ENCODE measurements around the gene GGA1. TPM values are rescaled to one million over a fixed set of nuclear protein-coding genes. Genes with fewer than 3 reads are reported as not detected.

Gene GGA1
- total and polyA plus RNA-seq, 2 donors (not counting 1 experiment from before 2014, with no cell fraction given) = 137 to 154 TPM

DNA sequence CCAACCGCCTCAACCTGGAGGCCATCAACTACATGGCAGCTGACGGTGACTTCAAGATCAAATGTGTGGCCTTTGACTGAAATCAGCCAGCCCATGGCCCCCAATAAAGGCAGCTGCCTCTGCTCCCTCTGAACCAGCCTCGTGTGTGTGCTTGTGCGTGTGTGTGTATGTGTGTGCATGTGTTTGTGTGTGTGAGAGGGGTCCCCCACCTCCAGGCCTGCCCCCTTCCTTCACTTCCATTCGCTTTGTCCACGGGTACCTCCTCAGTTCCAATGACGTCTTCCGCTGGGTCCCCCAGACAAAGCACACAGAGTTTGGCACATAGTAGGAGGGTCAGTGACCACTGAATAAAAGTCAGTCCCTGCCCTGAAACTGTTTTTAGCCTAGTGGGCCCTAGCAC, 71.0 kb downstream of the GGA1 start:
- Histone ChIP-seq H3K36me3 (replicated peaks in 1 of 2; ENCODE audit: control extremely low read depth in 1 of 2, control insufficient read depth in 1 of 2, extremely low read depth in 1 of 2, insufficient read depth in 2 of 2, low read length in 1 of 2) (no peaks in the 10 kb centered on the region), H3K27me3 (replicated peaks in 1 of 4; ENCODE audit: control extremely low read depth in 1 of 4, control insufficient read depth in 3 of 4, insufficient read depth in 4 of 4, low read length in 3 of 4) (no peaks in the 10 kb centered on the region), H2AFZ (ENCODE audit: insufficient read depth, low read depth, low read length, poor library complexity, severe bottlenecking) (no peak overlapping the region), H3K4me2 (replicated peaks; ENCODE audit: low read depth, low read length, poor library complexity, severe bottlenecking) (no peak overlapping the region), H3K4me1 (ENCODE audit: control insufficient read depth in 2 of 2, insufficient read depth in 2 of 2, low read length in 2 of 2) (peaks cover 21 to 42% of the 10 kb centered on the region in 2 donors), H3K9me3 (ENCODE audit: control extremely low read depth in 1 of 3, control insufficient read depth in 2 of 3, insufficient read depth in 1 of 3, low read length in 2 of 3) (no peaks in the 10 kb centered on the region), H3K9ac (ENCODE audit: low read length) (no peak overlapping the region), H4K20me1 (ENCODE audit: control insufficient read depth, insufficient read depth, low read length, poor library complexity, severe bottlenecking) (no peaks in the 10 kb centered on the region), H3K79me2 (ENCODE audit: control insufficient read depth, insufficient read depth, low read length) (peaks cover 25% of the 10 kb centered on the region), H3K4me3 (ENCODE audit: control extremely low read depth in 1 of 5, extremely low read depth in 1 of 5, insufficient read depth in 1 of 5, low read depth in 2 of 5, low read length in 4 of 5) (no peak overlapping the region), H3K27ac (ENCODE audit: low read length in 2 of 2) (no peak overlapping the region)
- intact Hi-C loops (cut with micrococcal nuclease) = no loop called here
- WGBS (ENCODE audit: insufficient coverage) = 91% methylated on average over 4 of the region's 8 CpGs
- Mint-ChIP-seq H3K27ac (peak overlapping the region; percentile 27), H3K9me3 (ENCODE audit: insufficient read depth) (no peaks in the 10 kb centered on the region), H3K27me3 (no peaks in the 10 kb centered on the region), H3K4me1 (peaks cover 34% of the 10 kb centered on the region), H3K4me3 (peak overlapping the region; percentile 52)
- CTCF ChIA-PET = interaction anchor here (1.4 to 23.0 kb wide), 6 partner anchors 9 to 72 kb away, joined by 4 to 501 read pairs (median 126); partner anchors contain the start of genes GGA1, LGALS1, PDXP and SH3BP1
- TF ChIP-seq, protein P1, sequence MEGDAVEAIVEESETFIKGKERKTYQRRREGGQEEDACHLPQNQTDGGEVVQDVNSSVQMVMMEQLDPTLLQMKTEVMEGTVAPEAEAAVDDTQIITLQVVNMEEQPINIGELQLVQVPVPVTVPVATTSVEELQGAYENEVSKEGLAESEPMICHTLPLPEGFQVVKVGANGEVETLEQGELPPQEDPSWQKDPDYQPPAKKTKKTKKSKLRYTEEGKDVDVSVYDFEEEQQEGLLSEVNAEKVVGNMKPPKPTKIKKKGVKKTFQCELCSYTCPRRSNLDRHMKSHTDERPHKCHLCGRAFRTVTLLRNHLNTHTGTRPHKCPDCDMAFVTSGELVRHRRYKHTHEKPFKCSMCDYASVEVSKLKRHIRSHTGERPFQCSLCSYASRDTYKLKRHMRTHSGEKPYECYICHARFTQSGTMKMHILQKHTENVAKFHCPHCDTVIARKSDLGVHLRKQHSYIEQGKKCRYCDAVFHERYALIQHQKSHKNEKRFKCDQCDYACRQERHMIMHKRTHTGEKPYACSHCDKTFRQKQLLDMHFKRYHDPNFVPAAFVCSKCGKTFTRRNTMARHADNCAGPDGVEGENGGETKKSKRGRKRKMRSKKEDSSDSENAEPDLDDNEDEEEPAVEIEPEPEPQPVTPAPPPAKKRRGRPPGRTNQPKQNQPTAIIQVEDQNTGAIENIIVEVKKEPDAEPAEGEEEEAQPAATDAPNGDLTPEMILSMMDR (IDR thresholded peaks at IDR 0.05) = no peak
- TF ChIP-seq EZH2 (IDR thresholded peaks at IDR 0.05; ENCODE audit: borderline replicate concordance, insufficient read depth, low read depth, low read length, poor library complexity, severe bottlenecking) = no peak
- ATAC-seq (ENCODE audit: low read depth) (no peak), DNase-seq (no peak)
- POLR2A ChIA-PET = interaction anchor here (0.8 to 1.1 kb wide), 3 partner anchors 19 to 502 kb away, joined by 3 to 5 read pairs (median 4); partner anchors contain the start of gene PDXP

DNA sequence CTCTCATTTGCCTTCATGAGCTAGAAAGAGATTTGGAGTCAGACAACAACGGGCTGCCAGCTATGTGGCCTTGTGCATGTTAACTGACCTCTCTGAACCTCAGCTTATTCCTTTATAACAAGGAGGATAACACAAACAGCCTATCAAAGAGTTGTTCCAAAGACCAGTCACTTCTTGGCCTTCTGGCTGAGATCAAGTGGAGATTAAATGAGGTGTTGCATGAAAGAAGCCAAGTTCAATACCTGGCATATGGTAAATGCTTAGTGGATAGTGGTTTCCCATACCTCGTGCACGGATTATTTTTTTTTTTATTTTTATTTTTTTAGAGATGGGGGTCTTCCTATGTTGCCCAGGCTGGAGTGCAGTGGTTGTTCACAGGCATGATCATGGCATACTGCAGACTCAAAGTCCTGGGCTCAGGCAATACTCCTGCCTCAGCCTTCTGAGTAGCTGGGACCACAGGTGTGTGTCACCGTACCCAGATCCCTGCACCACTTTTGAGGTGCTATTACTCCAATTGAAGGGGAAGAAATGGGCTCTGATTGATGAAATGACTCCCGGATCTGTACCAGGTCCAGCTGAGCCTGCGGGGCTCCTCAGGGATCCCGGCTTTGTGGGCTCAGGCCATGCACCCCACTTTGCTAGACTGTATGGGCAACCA, 71.7 kb downstream of the GGA1 start:
- intact Hi-C loops (cut with micrococcal nuclease) = no loop called here
- Histone ChIP-seq H4K20me1 (ENCODE audit: control insufficient read depth, insufficient read depth, low read length, poor library complexity, severe bottlenecking) (no peaks in the 10 kb centered on the region), H3K4me3 (ENCODE audit: control extremely low read depth in 1 of 5, extremely low read depth in 1 of 5, insufficient read depth in 1 of 5, low read depth in 2 of 5, low read length in 4 of 5) (no peak overlapping the region), H3K36me3 (replicated peaks in 1 of 2; ENCODE audit: control extremely low read depth in 1 of 2, control insufficient read depth in 1 of 2, extremely low read depth in 1 of 2, insufficient read depth in 2 of 2, low read length in 1 of 2) (no peaks in the 10 kb centered on the region), H3K27ac (ENCODE audit: low read length in 2 of 2) (no peak overlapping the region), H2AFZ (ENCODE audit: insufficient read depth, low read depth, low read length, poor library complexity, severe bottlenecking) (no peak overlapping the region), H3K9me3 (ENCODE audit: control extremely low read depth in 1 of 3, control insufficient read depth in 2 of 3, insufficient read depth in 1 of 3, low read length in 2 of 3) (no peaks in the 10 kb centered on the region), H3K4me1 (ENCODE audit: control insufficient read depth in 2 of 2, insufficient read depth in 2 of 2, low read length in 2 of 2) (peaks cover 15 to 39% of the 10 kb centered on the region in 2 donors), H3K4me2 (replicated peaks; ENCODE audit: low read depth, low read length, poor library complexity, severe bottlenecking) (no peak overlapping the region), H3K27me3 (replicated peaks in 1 of 4; ENCODE audit: control extremely low read depth in 1 of 4, control insufficient read depth in 3 of 4, insufficient read depth in 4 of 4, low read length in 3 of 4) (no peaks in the 10 kb centered on the region), H3K79me2 (ENCODE audit: control insufficient read depth, insufficient read depth, low read length) (peaks cover 19% of the 10 kb centered on the region), H3K9ac (ENCODE audit: low read length) (no peak overlapping the region)
- CTCF ChIA-PET = interaction anchor here (0.9 to 23.0 kb wide), 8 partner anchors 9 to 83 kb away, joined by 3 to 501 read pairs (median 38); partner anchors contain the start of genes GGA1, LGALS1, PDXP and SH3BP1
- Mint-ChIP-seq H3K4me3 (no peak overlapping the region), H3K4me1 (peaks cover 31% of the 10 kb centered on the region), H3K27ac (peak overlapping the region; percentile 10), H3K27me3 (no peaks in the 10 kb centered on the region), H3K9me3 (ENCODE audit: insufficient read depth) (no peaks in the 10 kb centered on the region)
- DNase-seq (no peak), ATAC-seq (ENCODE audit: low read depth) (no peak)
- POLR2A ChIA-PET = interaction anchor here (0.7 to 2.2 kb wide), 6 partner anchors 14 to 502 kb away, joined by 3 to 13 read pairs (median 4); partner anchors contain the start of genes GGA1 and PDXP
- TF ChIP-seq, protein P1 (IDR thresholded peaks at IDR 0.05) = no peak
- TF ChIP-seq EZH2 (IDR thresholded peaks at IDR 0.05; ENCODE audit: borderline replicate concordance, insufficient read depth, low read depth, low read length, poor library complexity, severe bottlenecking) = no peak
- WGBS (ENCODE audit: insufficient coverage) = 100% methylated on average over 3 of the region's 7 CpGs

All from B cell (primary cell).